Ovary (tissue), 3 donors: Measurements from ENCODE around the gene CD300H.

ENCODE experiments used
- CTCF ChIP-seq, 3 donors: fragments of 450-650 bp in 2 of 3; fragments of 200-600 bp in 1 of 3; IDR thresholded peaks; one replicate each; pipeline versions ENCODE4 v1.5.1 to v1.8.0; 2016 to 2022; ENCODE audit warnings: antibody characterized with exemption in 3 of 3, mild to moderate bottlenecking in 1 of 3
- EP300 ChIP-seq: sonication (generic); formaldehyde crosslinking; IDR thresholded peaks from one replicate; pipeline ENCODE4 v1.6.1; 2017; ENCODE audit warnings: antibody characterized with exemption
- POLR2A ChIP-seq: fragments of 450-650 bp; IDR thresholded peaks from one replicate; pipeline ENCODE4 v1.6.1; 2017; ENCODE audit warnings: antibody characterized with exemption, mild to moderate bottlenecking, moderate library complexity
- donor health status: DM: no; HTN: no; CAD: no.

- TF ChIP-seq CTCF (IDR thresholded peaks at IDR 0.05) (no peak), POLR2A (no peak), EP300 (no peak)
These were observed 38.1 kb upstream of the CD300H start for GRCh38 chr17:74605361-74605760.
